Upper lobe of right lung (tissue), 1 donor: ENCODE measurements around the gene AGPAT4. TPM values are rescaled to one million over a fixed set of nuclear protein-coding genes. Genes with fewer than 3 reads are reported as not detected.
"Not testable (repeated sequence)": the region's sequence is repeated elsewhere in the genome, so short reads cannot be mapped to it uniquely, and the experiment has no call there.

Experiments
- ATAC-seq: fragments of 200-7000 bp; cut with Tn5 transposase; one replicate; pipeline ENCODE4 v1.9.1; 2020; ENCODE audit warnings: mild to moderate bottlenecking, moderate library complexity
- DNase-seq: peaks from one replicate; pipeline ENCODE4 v3.0.0-alpha.2; 2020
- H3K27ac ChIP-seq: fragments of 200-600 bp; one replicate; pipeline ENCODE4 v1.8.0; 2022
- H3K27me3 ChIP-seq: fragments of 200-600 bp; one replicate; pipeline ENCODE4 v1.8.0; 2022; ENCODE audit warnings: mild to moderate bottlenecking
- H3K36me3 ChIP-seq: fragments of 200-600 bp; one replicate; pipeline ENCODE4 v1.8.0; 2022
- H3K4me1 ChIP-seq: fragments of 200-600 bp; one replicate; pipeline ENCODE4 v1.8.0; 2022
- H3K4me3 ChIP-seq: fragments of 200-600 bp; one replicate; pipeline ENCODE4 v1.8.0; 2022; ENCODE audit warnings: mild to moderate bottlenecking
- H3K9me3 ChIP-seq: fragments of 200-600 bp; one replicate; pipeline ENCODE4 v1.8.0; 2022
- intact Hi-C: fragments of 100-400 bp; cut with DNase I; formaldehyde crosslinking; loops from one replicate; pipeline ENCODE4 v1.11.0; 2022
- total RNA-seq: library from RNA; stranded (reverse); fragmentation: NEBNext Ultra II Directional; extraction: Animal tissue kit (Norgen Biotek cat#: 25700); gene quantifications from one replicate; pipeline ENCODE4 v1.2.1, GENCODE V29; 2021
- TF ChIP-seq, protein P1 (sequence below): fragments of 200-600 bp; IDR thresholded peaks from one replicate; pipeline ENCODE4 v1.8.0; 2022; ENCODE audit warnings: antibody characterized with exemption
- donor health status: DM: no; HTN: yes; CAD: no; lungs with severe emphysema.

The AGPAT4 gene
- total RNA-seq, 1 donor from 2014 or later = 16.6 TPM

DNA sequence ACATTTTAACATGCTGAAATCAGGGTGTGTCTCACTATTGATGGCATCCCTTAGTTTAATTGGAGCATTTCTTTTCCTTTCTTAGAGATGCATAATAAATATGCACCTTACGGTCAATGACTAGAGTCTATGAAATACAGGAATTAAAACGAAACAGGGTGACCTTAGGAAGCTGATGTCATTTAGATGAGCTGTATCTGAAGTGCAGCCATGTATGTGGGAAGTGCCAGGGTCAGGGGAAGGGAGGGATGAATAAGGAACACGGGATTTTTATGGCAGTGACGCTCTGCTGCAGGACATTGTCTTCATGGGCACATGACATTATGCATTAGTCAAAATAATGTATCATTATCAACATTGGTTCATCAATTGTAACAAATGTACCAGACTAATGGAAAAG is 84.0 kb downstream of the AGPAT4 start:
- Histone ChIP-seq H3K36me3 (no peaks in the 10 kb centered on the region), H3K9me3 (no peaks in the 10 kb centered on the region), H3K4me1 (no peaks in the 10 kb centered on the region), H3K27me3 (no peaks in the 10 kb centered on the region), H3K27ac (no peak overlapping the region), H3K4me3 (no peak overlapping the region)
- no peak for ATAC-seq
- TF ChIP-seq, protein P1, sequence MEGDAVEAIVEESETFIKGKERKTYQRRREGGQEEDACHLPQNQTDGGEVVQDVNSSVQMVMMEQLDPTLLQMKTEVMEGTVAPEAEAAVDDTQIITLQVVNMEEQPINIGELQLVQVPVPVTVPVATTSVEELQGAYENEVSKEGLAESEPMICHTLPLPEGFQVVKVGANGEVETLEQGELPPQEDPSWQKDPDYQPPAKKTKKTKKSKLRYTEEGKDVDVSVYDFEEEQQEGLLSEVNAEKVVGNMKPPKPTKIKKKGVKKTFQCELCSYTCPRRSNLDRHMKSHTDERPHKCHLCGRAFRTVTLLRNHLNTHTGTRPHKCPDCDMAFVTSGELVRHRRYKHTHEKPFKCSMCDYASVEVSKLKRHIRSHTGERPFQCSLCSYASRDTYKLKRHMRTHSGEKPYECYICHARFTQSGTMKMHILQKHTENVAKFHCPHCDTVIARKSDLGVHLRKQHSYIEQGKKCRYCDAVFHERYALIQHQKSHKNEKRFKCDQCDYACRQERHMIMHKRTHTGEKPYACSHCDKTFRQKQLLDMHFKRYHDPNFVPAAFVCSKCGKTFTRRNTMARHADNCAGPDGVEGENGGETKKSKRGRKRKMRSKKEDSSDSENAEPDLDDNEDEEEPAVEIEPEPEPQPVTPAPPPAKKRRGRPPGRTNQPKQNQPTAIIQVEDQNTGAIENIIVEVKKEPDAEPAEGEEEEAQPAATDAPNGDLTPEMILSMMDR = no peak
- intact Hi-C loops = no loop called here
- DNase-seq = no peak

DNA sequence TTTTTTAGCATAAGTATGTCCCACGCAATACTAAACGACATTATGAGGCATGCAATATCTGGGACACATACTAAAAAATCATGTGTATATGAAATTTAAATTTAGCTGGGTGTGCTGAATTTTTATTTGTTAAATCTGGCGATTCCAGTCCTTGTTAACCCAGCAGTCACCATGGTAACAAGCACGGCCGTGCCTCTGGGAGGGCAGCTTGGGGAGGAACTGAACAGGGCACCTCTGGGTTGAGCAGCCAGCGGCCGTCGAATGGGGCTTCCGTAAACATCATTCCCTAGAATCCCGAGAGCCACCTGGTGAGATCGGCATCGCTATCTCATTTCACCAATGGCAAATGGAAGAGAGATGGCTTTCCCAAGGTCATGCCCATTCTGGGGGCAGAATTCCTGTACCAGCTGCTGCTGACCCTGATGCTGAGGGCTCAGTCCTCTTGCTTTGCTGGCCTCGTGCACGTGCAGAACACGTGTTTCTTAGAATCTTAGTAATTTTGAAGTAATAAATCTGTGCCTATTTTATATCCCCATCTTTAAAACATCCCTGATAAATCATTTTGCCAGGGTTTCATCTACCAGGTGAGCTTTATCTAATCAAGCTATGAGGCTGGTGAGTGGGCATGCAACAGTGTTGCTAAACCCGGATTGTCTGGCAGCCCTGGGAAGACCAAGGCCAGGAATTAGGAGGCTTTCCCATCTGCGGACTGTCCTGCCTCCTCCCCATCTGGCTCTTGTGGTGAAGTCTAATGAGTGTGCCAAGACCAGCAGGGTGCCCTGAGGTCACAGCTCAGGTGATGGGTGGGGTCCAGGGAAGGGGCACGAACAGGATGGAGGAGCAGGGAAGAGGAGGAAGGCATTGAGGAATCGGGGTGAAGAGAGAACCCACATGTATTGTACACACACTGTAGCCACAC is 85.1 kb downstream of the AGPAT4 start:
- no peak for DNase-seq
- Histone ChIP-seq H3K27me3 (no peaks in the 10 kb centered on the region), H3K9me3 (no peaks in the 10 kb centered on the region), H3K4me1 (no peaks in the 10 kb centered on the region), H3K36me3 (no peaks in the 10 kb centered on the region), H3K27ac (no peak overlapping the region), H3K4me3 (no peak overlapping the region)
- intact Hi-C loops = no loop called here
- TF ChIP-seq, protein P1 = no peak
- ATAC-seq = no peak

- no peaks in the 10 kb centered on the region for H3K4me1 ChIP-seq
- no peaks in the 10 kb centered on the region for H3K9me3 ChIP-seq
- H3K27me3 ChIP-seq = no peaks in the 10 kb centered on the region
- H3K4me3 ChIP-seq = no peak overlapping the region
- peak; percentile 94 for ATAC-seq
- peak; percentile 90 for DNase-seq
- no peaks in the 10 kb centered on the region for H3K36me3 ChIP-seq
- no peak overlapping the region for H3K27ac ChIP-seq
- intact Hi-C loops = no loop called here
- TF ChIP-seq, protein P1 = no peak
These were observed 87.6 kb downstream of the AGPAT4 start for GRCh38 chr6:161186173-161186769.

DNA sequence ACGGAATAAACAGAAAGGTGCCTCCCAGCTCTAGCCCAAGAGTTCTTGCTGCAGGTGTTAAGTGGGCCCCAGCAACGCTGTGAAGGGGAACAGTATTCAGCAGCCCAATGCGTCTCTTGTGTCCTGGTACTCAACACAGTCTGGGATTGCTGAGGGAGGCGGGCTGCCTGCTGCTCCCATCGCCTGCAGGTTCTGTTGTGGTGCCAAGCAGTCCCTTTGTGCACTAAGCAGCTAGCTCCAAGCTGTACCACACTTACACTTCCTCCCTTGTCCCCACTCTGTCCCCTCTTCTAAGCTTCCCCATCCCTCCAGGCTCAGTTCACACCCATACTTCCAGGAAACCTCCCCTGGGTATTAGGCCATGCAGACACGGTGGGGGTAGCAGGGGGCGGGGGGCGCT is 92.7 kb downstream of the AGPAT4 start:
- H3K4me3 ChIP-seq = no peak overlapping the region
- DNase-seq (no peak), ATAC-seq (peak; percentile 56)
- no peak overlapping the region for H3K27ac ChIP-seq
- TF ChIP-seq, protein P1 = no peak
- no peaks in the 10 kb centered on the region for H3K36me3 ChIP-seq
- H3K4me1 ChIP-seq = no peaks in the 10 kb centered on the region
- no peaks in the 10 kb centered on the region for H3K27me3 ChIP-seq
- intact Hi-C loops = no loop called here
- no peaks in the 10 kb centered on the region for H3K9me3 ChIP-seq

- DNase-seq, H3K9me3 ChIP-seq, H3K27ac ChIP-seq, H3K4me1 ChIP-seq, H3K27me3 ChIP-seq, intact Hi-C loops, H3K36me3 ChIP-seq, H3K4me3 ChIP-seq, ATAC-seq: not testable (repeated sequence)
These were observed 95.7 kb downstream of the AGPAT4 start for GRCh38 chr6:161178155-161178554.

DNA sequence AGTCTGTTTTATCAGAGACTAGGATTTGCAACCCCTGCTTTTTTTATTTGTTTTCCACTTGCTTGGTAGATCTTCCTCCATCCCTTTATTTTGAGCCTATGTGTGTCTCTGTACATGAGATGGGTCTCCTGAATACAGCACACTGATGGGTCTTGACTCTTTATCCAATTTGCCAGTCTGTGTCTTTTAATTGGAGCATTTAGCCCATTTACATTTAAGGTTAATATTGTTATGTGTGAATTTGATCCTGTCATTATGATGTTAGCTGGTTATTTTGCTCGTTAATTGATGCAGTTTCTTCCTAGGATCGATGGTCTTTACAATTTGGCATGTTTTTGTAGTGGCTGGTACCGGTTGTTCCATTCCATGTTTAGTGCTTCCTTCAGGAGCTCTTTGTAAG is 97.4 kb downstream of the AGPAT4 start:
- H3K27ac ChIP-seq, H3K4me3 ChIP-seq, DNase-seq, H3K9me3 ChIP-seq, intact Hi-C loops, H3K27me3 ChIP-seq, H3K4me1 ChIP-seq, H3K36me3 ChIP-seq, ATAC-seq: not testable (repeated sequence)

- H3K27ac ChIP-seq, H3K9me3 ChIP-seq, H3K4me3 ChIP-seq, ATAC-seq, H3K27me3 ChIP-seq, intact Hi-C loops, H3K4me1 ChIP-seq, H3K36me3 ChIP-seq, DNase-seq: not testable (repeated sequence)
These were observed 101.1 kb downstream of the AGPAT4 start for GRCh38 chr6:161172769-161173168.
